Measurements from ENCODE around the gene SFMBT2.
"Not testable (repeated sequence)": the region's sequence is repeated elsewhere in the genome, so short reads cannot be mapped to it uniquely, and the experiment has no call there.

SFMBT2 gene

GRCh38 chr10:7320072-7320471 is 90.8 kb downstream of the SFMBT2 start:
- DNase-seq (ENCODE audit: low read depth in 3 of 3) = no peak

DNA sequence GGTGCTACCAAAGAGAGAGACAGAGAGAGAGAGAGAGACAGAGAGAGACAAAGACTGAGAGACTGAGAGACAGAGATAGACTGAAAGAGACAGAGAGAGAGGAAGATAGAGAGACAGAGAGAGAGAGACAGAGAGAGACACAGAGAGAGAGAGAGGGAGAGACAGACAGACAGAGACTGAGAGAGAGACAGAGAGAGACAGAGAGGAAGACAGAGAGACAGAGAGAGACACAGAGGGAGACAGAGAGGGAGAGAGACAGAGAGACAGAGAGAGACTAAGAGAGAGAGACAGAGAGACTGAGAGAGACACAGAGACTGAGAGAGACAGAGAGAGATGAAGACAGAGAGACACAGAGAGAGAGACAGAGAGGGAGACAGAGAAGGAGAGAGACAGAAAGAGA is 91.2 kb downstream of the SFMBT2 start:
- no peak for DNase-seq (ENCODE audit: low read depth in 3 of 3)

DNA sequence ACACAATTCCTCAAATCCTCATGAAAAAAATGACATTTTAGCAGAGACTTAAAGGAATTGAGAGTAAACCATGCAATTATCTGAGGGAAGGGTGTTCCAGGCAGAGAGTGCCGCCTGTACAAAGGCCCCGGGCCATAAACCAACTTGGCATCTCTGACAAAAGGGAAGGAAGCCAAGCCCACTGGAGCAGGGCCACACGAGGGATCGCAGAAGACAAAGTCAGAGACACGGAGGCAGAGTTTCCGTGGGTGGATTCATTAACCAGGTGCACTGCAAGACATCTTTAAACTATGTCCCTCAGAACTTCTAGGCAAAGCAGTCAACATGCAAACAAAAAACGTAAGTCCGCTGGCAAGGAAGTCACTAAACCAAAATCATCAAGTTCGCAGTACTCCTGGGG is 92.0 kb downstream of the SFMBT2 start:
- no peak for DNase-seq (ENCODE audit: low read depth in 3 of 3)

GRCh38 chr10:7317786-7318446 is 92.9 kb downstream of the SFMBT2 start:
- no peak for DNase-seq (ENCODE audit: low read depth in 3 of 3)

DNA sequence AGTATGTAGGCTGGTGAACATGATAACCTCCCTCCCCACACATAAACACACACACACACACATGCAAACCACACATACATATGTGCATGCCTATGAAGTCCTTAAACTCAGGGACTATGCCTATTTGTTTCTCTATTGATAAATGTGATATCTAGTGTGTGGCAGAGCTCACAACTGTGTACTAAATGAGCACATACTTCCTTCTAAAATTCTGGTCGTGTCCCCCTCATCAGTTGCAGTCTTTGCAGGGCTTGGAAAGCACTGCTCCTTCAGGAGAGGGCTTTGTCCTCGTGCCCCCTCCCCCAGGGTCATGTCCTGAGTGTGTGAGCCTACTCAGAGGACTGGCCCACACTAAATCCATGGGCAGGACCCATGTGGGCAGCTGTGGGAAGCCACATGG is 94.0 kb downstream of the SFMBT2 start:
- no peak for DNase-seq (ENCODE audit: low read depth in 3 of 3)

- DNase-seq (ENCODE audit: low read depth in 3 of 3) = no peak
Observed at GRCh38 chr10:7315906-7316305, 94.9 kb downstream of the SFMBT2 start.

DNA sequence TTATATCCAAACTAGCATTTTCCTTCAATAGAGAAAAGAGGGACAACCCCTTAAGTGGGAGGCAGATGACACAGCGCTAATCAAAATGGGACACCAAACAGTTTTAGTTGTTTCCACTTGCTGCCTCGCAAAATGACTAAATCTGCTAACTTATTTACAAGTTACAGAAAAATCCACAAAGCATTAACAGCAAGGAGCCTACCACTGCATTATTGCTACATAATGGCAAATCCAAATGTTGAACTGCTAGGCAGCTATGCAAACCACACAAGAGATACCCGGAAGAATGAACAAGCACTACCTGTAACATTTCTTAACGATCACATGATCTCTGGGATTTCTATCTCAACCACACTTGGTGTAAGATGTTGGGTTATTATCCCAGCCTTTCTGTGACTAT is 96.7 kb downstream of the SFMBT2 start:
- DNase-seq (ENCODE audit: low read depth in 3 of 3) = no peak

- no peak for DNase-seq (ENCODE audit: low read depth in 3 of 3)
Observed at GRCh38 chr10:7312488-7312857, 98.4 kb downstream of the SFMBT2 start.

GRCh38 chr10:7311850-7312487 is 98.9 kb downstream of the SFMBT2 start:
- not testable (repeated sequence) for DNase-seq (ENCODE audit: low read depth in 3 of 3)

GRCh38 chr10:7311218-7311849 is 99.5 kb downstream of the SFMBT2 start:
- DNase-seq (ENCODE audit: low read depth in 3 of 3) = no peak

DNA sequence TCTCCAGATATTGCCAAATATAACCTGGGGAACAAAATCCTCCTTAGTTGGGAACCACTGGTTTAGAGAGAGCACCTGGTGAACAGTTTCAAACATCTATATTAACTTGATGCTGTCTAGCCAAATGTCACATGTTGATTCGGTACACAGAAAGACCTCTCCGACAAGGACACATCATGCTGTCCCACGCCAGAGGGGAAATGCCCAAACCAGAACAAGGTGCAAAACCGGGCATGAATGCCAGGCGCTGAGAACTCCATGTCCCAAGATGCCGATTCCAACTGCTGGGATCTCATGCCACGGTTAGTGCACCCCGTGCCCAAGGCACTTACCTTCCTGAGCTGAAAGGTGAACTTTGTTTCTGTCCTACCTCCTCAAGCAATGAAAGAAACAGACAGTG is 100.8 kb downstream of the SFMBT2 start:
- no peak for DNase-seq (ENCODE audit: low read depth in 3 of 3)

- DNase-seq (ENCODE audit: low read depth in 3 of 3) = no peak
Observed at GRCh38 chr10:7308826-7309225, 102.0 kb downstream of the SFMBT2 start.

DNA sequence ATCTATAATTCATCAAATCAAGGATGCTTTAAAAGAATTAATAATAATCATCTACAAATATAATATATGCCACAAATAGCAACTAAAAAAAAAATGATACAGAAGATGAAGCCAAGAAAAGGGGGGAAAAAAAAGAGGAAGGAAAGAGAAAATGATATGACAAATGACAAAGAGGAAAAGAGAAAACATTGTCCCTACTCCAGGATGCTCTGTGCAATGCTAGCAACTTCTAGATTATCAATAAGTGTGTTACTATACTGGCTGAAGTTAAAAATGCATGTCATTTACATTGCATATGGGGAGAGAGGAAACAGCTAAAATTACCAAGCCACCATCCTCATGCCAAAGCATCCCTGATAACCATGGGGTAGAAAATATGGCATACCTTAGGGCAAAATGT is 104.2 kb downstream of the SFMBT2 start:
- DNase-seq (ENCODE audit: low read depth in 3 of 3) = no peak

GRCh38 chr10:7306147-7306546 is 104.7 kb downstream of the SFMBT2 start:
- no peak for DNase-seq (ENCODE audit: low read depth in 3 of 3)

DNA sequence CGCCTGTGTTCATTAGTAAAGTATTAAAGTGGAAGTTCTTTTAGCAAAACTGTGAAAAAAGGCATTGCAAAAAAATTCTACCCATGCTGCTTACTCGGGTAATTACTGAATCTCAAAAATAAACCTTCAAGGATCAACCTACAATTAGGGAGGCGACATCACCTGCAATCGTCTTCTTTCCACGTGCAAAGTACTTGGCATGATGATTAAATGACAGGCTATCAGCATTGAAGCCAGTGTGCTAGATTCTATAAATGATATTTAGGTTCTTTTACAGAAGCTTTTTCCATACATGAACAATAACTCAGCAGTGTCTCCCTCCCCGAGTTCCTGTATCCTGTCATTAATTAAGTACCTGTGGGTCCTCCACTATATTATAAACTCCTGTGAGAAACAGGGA is 105.8 kb downstream of the SFMBT2 start:
- DNase-seq (ENCODE audit: low read depth in 3 of 3) = no peak

GRCh38 chr10:7304110-7304509 is 106.7 kb downstream of the SFMBT2 start:
- DNase-seq (ENCODE audit: low read depth in 3 of 3) = no peak

DNA sequence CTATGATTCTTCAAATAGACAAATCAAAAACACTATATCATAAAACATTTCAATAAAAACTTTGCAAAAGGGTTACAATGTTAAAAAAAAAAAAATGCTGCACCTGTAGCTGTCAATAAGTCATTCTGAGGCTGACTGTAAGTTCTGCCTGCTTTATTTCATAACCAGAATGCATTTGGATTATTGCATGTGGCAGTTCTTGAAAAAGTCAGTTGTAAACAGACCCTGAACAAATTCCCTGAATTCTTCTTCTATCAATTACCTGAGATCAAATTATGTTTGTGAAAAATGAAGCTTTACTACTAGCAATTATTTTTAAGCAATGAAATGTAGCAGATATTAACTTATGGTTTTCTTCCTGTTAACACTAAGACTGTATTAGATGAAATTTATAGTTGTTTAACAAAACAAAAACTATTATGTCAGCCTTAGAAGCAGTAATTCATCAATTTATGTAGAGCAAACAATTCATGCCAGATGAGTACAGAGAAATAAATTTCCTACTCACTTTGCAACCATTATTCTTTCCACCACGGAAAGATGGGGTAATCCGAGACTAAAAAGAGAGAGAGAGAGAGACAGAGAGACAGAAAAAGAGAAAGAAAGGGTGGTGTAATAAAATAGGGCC is 107.8 kb downstream of the SFMBT2 start:
- DNase-seq (ENCODE audit: low read depth in 3 of 3) = no peak

DNA sequence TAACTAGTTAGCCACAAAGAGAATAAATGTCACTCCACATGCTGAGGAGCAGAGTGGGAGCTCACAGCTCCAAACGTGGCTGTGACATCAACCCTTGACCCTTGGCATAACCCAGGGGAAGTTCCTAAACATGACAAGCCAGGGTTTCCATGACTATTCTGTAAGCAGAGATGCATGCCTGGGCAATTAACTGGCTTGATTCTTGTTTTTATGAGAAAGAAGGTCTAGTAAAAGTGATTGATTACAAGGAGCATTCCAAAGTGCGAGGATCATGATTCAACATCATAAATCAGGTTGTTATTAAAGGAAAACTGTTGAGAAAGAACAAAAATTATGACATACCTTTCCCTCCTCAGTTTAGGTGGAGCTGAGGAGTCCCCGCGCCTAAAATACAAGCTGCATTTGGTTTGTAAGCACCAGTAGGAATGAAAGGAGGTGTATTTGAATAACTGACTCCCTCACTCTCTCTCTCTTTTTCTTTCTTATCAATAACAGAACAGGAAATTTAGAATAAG is 108.4 kb downstream of the SFMBT2 start:
- no peak for DNase-seq (ENCODE audit: low read depth in 3 of 3)

DNA sequence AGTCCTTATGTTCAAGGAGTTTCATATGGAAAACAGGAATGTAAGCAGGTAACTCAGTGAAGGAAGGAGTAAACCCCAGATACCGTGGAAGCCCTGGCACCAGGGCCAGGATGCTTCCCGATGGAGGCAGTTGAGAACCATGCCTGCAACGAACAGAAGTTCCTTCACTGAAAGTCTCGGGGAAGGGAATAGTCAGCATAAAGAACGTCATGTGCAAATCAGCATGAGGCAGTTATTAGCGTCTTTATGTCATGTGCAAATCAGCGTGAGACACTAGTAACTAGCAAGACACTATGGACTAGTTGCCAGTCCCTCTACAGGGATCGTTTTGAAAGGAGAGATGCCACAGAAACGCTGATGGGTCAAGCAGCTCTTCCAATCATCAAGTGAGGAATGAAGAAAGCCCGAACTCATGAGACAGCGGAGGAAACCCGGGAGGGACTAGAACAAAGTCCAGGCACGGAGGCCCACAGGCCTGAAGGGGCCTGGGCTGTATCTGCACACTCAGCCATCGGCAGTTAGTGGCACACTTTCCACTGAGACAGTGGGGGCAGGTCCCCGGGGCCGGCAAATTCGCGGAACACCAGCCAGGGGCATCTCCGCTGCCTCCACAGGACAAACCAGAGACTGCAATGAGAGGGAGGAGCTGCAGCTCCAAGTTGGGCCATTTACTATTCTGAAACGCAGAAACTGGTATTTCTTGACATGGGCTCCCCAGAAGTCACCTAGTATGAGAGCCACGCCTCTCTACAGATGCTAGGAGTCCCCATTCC is 109.6 kb downstream of the SFMBT2 start:
- DNase-seq (ENCODE audit: low read depth in 3 of 3) = no peak

GRCh38 chr10:7300384-7300971 is 110.4 kb downstream of the SFMBT2 start:
- DNase-seq (ENCODE audit: low read depth in 3 of 3) = no peak

DNA sequence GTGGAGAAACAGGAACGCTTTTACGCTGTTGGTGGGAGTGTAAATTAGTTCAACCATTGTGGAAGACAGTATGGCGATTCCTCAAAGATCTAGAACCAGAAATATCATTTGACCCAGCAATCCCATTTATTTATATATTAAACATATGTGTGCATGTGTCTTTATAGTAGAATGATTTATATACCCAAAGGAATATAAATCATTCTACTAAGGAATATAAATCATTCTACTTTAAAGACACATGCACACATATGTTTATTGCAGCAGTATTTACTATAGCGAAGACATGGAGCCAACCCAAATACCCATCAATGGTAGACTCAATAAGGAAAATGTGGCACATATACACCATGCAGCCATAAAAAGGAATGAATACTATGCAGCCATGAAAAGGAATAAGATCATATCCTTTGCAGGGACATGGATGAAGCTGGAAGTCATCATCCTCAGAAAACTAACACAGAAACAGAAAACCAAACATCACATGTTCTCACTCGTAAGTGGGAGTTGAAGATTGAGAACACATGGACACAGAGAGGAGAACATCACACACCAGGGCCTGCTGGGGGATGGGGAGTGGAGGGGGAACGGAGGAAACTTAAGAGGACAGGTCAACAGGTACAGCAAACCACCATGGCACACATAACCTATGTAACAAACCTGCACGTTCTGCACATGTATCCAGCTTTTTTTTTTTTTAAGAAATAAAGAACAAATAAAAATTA is 111.1 kb downstream of the SFMBT2 start:
- DNase-seq (ENCODE audit: low read depth in 3 of 3) = not testable (repeated sequence)
